H54 (cell line): Measurements from ENCODE around the gene DPP10.

ENCODE experiments used
- DNase-seq: peaks from one replicate; pipeline ENCODE4 v3.0.0; 2011; ENCODE audit warnings: low spot score, mixed read lengths; ENCODE audit not compliant: insufficient read length
- FAIRE-seq: peaks from 3 replicates; lab custom pipeline; 2011; peaks lifted over from hg19 to GRCh38; lab: Jason Lieb, UNC
- POLR2A ChIP-seq: IDR thresholded peaks from 2 replicates; pipeline ENCODE4 v1.6.1; 2011; ENCODE audit warnings: low read depth, mild to moderate bottlenecking, low read length

The DPP10 gene

DNA sequence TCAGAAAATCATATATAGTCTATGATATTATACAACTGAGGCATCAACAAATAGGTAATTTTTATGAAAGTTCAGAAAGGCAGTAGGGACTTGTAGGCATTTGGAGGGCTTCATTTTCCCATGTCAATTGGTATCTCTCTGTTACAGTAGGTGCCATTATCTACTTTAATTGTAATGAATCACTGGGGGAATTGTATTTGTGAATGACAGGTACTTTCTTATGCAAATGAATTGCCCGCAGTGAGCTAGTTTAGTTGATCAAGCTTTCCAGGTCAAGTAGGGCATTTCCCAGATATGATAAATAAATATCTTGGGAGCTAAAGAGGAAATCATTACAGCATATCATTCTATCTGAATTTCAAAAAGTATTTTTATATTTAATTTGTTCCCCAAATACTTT, 1116.3 kb downstream of the DPP10 start:
- TF ChIP-seq POLR2A: no peak
- no peak for FAIRE-seq
- DNase-seq: no peak

DNA sequence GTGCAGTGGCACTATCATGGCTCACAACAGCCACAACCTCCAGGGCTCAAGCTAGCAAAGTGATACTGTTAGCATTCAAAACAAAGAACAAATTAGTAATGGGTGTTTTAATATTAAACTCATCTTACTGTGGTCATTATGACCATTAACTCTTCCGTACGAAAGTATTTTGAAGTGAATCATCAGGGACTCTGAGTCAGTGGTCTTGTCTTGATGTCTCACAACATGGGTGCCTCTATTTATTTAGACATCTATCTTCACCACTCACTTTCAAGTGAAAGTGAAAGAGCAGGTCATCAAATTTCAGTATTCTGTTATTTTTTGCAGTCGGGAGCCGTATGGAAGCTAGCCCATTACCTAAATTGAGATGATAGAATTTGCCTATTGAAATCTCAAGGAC, 1118.2 kb downstream of the DPP10 start:
- no peak for DNase-seq
- no peak for TF ChIP-seq POLR2A
- no peak for FAIRE-seq

DNA sequence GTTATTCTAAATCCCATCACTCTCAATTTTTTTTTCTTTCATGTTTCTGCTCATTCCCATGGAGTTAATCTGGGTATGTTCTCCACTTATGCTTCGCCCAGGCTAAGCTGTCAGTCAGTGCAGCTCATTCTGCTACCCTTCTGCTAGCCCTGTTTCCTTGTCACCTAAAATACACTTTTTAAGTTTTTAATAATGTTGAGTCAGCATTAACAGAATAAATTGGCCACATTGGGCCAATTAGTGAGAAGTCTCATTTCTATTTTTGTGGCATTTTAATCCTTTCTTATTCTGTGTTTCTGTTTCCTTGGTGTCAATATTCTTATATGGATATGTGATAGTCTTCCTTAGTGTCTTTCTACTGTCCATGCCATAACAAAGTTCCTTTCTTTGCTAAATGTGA, 1126.2 kb downstream of the DPP10 start:
- FAIRE-seq (no peak), DNase-seq (no peak)
- TF ChIP-seq POLR2A: no peak

DNA sequence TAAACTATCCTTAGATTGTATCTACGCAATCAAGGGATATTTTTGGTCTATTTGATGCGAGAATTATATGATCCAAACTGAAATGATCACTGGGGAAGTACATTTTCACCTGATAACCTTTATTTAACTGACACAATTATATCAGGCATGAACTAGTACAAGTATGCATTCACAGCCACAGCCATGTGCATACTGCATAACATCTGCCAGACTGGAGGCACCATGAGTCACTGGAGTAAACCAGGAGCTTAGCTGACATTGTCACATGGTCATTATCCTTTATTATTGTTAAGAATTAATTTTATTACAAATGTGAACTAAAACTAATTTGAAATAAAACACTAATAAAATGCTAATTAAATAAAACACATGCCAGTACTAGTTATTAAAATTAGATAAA, 1127.1 kb downstream of the DPP10 start:
- no peak for FAIRE-seq

DNA sequence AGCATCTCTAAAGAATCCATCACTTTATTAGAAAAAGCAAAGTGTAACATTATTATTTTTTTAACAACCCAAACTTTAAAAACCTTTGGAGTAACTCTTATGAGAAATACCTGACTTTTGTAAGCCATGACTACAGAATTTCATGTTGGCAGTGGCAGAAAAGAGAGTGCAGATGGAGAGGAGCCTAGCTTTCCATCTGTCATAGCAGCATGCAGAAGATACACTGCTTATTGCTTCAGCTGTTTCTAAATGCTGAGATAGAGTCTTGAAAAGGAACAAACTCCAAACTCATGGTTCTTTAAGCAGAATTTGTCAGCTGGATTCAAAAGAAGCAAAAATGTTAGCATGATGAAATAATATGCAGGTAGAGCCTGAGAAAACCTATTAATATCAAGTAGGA, 1130.3 kb downstream of the DPP10 start:
- no peak for FAIRE-seq
- no peak for DNase-seq
- TF ChIP-seq POLR2A: no peak

More for the DNA sequence above, 1127.1 kb downstream of the DPP10 start:
- no peak for DNase-seq
- TF ChIP-seq POLR2A: no peak

DNA sequence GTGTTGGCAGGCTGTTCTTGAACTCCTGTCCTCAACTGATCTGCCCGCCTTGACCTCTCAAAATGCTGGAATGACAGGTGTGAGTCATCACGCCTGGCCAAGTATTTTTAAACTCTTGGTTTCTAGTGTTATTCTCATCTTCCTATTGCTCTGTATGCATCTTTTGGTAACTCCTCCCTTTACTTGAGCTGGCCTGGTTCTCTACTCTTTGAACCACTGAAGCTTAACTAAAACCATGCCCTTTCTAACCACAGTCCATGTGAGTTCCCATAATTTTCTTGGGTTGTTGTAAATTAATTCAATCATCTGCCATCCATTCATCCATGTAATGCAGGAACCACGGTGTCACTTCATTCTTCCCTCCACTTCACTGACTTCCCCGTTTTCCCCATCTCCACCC, 1131.3 kb downstream of the DPP10 start:
- no peak for TF ChIP-seq POLR2A
- DNase-seq: no peak
- no peak for FAIRE-seq

DNA sequence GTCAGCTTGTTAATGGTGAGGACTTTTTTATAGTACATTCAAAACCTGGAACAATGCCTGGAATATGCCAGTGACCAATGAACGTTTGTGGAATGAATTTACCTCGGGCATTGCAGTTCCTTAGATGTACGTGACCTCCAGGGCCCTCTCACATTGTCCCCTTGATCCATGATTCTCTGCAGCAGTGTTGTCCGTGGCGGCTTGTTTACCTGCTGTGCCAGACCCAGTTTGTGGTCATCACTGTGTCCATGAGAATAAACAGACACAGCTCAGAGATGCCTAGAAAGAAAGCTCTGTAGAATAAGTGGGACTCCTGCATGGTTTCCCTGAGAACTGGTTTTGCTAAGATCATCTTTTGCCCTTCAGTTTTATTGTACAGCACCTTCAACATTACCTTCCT, 1132.2 kb downstream of the DPP10 start:
- no peak for TF ChIP-seq POLR2A
- DNase-seq: no peak
- no peak for FAIRE-seq

DNA sequence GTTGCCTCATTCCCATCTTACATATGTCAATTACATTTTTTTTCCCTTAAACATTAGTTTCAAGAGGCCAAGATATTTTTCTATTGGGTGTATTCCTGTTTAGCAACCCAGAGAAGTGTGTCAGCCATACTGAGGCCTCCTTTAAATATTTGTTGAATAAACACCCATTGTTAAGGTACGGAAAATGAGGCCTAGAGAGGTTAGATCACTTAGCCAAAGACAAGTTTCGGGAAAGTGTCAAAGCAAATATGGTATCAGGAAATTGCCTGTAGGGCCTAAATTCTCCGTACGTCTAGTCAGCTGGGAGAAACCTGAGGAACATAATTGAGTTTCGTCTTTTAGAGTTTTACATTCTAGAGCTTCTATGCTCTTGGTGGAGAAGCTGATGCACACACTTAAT, 1138.3 kb downstream of the DPP10 start:
- DNase-seq: no peak
- no peak for FAIRE-seq
- TF ChIP-seq POLR2A: no peak

DNA sequence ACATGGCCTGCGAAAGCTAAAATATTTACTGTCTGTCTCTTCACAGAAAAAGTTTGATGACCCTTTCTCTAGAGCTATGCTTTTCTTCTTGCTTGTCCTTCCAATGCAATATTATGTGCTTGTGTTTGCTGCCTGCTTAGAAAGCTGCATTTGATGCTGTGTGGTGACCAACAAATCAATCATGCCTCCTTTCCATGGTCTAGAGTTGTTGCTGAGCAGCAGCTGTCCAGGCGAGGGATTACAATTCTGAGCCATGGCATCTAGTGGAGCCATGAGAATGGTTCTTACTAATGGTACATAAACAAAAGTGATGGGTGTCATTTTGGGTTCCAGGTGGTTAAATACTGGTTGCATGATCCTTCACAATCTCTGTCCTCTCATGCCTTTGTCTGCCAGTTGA, 1142.1 kb downstream of the DPP10 start:
- no peak for FAIRE-seq
- TF ChIP-seq POLR2A: no peak

DNA sequence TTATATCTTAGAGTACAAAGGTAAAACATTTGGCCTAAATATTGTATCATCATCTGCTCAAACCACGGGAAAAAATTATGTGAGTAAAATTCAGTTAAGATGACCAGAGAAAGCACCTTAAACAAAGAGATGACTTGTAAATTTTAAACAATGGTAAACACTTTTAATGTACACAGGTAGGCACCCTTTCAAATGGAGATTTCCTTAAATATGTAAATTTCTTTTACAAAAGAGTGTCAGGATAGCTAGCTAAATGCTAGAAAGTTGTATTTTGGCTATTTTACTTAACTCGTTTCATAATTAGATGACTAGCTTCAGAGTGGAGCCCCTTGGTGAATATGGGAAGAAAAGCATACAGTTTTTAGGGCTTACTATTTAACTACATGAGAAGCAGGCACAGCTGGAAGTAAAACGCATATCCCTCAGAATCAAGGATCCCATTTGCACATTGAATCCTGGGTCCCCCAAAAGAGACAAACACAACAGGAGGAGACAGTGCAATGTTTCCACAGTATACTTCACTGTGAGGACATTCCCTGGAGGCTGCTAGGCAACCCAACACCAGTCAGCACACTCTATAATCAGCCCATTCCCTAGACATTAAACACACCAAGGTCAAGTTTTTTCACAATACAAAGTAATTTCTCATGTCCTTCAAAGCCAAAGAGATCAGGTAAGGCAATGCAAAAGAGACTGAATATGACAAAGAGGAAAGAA, 1154.4 kb downstream of the DPP10 start:
- FAIRE-seq: no peak

More for the DNA sequence above, 1142.1 kb downstream of the DPP10 start:
- no peak for DNase-seq

DNA sequence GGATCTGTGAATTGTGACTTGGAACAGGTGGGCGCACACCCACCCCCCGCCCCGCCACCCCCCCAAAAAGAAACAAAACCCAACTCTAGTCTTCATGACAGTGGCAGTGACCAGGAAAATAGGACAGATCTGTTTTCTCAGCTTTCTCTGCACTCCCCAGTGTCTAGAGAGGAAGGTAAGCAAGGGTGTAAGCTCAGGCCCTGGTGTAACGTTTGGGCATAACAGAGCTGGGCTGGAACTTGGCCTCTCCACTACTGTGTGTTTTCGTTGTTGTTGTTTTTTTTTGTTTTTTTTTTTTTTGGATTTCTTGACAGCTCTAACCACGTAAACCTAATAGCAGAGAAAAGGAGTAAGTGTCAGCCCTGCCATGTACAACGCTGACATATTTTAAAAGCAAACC, 1160.8 kb downstream of the DPP10 start:
- TF ChIP-seq POLR2A: no peak
- no peak for DNase-seq
- FAIRE-seq: no peak

More for the DNA sequence above, 1154.4 kb downstream of the DPP10 start:
- TF ChIP-seq POLR2A: no peak
- no peak for DNase-seq

DNA sequence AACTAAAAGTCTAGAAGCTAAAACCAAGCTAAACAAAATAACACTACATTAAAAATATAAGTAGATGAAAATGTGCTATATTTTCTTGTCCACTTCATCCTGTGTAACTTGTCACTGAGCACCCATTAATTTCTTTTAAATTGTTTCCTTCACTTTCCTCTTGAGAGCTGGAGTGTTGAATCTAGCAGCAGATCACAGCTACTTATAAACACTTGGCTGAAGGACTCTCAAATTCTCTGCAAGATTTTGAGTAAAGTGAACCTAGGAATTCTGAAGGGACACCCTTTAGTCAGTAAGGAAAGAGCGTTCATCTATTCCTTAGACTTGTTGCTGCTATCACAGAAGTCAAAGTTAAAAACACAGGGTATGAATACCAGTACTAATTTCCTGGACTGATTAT, 1163.9 kb downstream of the DPP10 start:
- no peak for TF ChIP-seq POLR2A
- no peak for DNase-seq
- no peak for FAIRE-seq

DNA sequence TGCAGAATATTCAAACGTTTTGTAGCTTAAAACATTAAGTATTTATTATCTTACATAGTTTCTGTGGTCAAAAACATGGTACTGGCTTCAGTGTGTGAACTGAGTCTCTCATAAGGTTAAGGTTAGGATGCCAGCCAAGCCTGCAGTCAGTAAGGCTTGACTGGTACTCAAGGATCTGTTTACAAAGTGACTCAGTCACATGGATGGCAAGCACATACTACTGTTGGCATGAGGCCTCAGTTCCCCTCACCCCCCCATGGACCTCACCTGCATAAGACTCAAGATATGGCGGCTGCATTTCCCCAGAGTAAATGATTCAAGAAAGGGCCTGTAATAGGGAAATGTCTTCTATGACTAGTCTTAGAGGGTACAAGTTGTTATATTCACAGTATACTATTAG, 1167.5 kb downstream of the DPP10 start:
- TF ChIP-seq POLR2A: no peak
- DNase-seq: no peak
- FAIRE-seq: no peak

DNA sequence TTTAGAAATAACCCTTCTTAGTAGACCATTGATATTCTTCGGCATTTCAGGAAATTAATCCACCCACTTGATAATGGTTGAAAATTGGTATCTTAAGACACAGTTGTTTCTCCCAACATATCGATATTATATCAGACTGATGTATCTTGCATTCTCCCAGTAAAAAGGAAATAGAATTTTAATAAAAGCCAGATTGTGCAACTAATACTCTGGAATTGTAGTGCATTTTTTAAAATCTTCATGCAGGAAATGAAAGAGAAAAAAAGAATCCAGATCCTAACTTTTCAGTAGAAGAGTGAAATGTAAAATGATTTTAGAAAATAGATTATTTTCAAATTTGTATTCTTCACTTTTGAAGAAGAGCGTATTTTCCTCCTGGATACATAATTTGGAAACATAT, 1168.4 kb downstream of the DPP10 start:
- no peak for TF ChIP-seq POLR2A
- FAIRE-seq (no peak), DNase-seq (no peak)

DNA sequence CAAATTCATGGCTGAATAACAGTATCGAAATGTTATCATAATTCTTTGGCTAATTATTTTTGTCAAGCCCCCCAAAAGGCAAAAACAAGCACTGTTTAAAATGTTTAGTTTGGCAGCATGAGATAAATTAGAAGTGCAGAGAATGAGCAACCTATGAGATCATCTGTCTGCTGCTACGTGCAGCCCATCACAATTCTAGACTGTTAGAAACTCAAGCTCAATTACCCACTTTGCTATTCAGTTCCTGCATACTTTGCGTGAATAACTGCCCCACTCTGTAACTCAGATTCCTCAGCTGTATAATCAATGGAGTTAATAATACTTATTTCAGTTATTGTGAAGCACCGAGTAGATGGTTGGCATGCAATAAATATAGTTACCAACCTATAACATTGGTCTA, 1181.9 kb downstream of the DPP10 start:
- FAIRE-seq (no peak), DNase-seq (no peak)
- no peak for TF ChIP-seq POLR2A
